Fibroblast of the aortic adventitia (primary cell): ENCODE data around the gene DQX1. TPM values are rescaled to one million over a fixed set of nuclear protein-coding genes. Genes with fewer than 3 reads are reported as not detected.
"Not testable (repeated sequence)": the region's sequence is repeated elsewhere in the genome, so short reads cannot be mapped to it uniquely, and the experiment has no call there.

Experiments used
- DNase-seq: peaks from one replicate; pipeline ENCODE4 v3.0.0-alpha.2; 2010; ENCODE audit warnings: low read depth
- H3K4me3 ChIP-seq: 2 replicates; pipeline ENCODE4 v1.5.1; 2011; ENCODE audit warnings: low read depth, mild to moderate bottlenecking, control low read depth, low read length, moderate library complexity
- total RNA-seq: library from RNA; depleted of rRNA; stranded (reverse); fragments of >200 nt; gene quantifications from 2 replicates; pipeline ENCODE4 v1.2.3, GENCODE V29; 2012; ENCODE audit warnings: low replicate concordance
- TF ChIP-seq, protein P1 (sequence below): IDR thresholded peaks from 2 replicates; pipeline ENCODE4 v1.5.1; 2011; ENCODE audit warnings: mild to moderate bottlenecking, low read length, control low read depth, inconsistent platforms; ENCODE audit not compliant: insufficient read depth

DQX1 gene
- total RNA-seq, 1 donor = 0.27 TPM

DNA sequence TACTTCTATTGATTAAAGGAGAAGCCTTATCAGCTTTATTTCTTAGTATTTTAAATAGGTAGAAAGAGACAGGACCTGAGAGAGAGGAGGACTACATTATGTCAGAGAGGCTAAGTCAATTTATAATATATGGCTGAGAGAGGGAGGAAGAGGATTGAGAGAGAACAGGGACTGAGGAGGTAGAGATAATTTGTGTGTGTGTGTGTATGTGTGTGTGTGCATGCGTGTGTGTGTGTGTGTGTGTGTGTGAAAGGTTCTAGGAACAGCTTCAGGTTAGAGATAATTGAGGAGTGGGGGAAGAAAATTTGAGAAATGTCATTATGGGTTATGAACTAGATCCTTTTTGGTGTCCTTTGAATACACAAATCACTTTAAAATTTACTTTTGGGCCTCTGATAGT is 43.7 kb upstream of the DQX1 start:
- no peak for DNase-seq
- TF ChIP-seq, protein P1, sequence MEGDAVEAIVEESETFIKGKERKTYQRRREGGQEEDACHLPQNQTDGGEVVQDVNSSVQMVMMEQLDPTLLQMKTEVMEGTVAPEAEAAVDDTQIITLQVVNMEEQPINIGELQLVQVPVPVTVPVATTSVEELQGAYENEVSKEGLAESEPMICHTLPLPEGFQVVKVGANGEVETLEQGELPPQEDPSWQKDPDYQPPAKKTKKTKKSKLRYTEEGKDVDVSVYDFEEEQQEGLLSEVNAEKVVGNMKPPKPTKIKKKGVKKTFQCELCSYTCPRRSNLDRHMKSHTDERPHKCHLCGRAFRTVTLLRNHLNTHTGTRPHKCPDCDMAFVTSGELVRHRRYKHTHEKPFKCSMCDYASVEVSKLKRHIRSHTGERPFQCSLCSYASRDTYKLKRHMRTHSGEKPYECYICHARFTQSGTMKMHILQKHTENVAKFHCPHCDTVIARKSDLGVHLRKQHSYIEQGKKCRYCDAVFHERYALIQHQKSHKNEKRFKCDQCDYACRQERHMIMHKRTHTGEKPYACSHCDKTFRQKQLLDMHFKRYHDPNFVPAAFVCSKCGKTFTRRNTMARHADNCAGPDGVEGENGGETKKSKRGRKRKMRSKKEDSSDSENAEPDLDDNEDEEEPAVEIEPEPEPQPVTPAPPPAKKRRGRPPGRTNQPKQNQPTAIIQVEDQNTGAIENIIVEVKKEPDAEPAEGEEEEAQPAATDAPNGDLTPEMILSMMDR = no peak
- no peak overlapping the region for H3K4me3 ChIP-seq

DNA sequence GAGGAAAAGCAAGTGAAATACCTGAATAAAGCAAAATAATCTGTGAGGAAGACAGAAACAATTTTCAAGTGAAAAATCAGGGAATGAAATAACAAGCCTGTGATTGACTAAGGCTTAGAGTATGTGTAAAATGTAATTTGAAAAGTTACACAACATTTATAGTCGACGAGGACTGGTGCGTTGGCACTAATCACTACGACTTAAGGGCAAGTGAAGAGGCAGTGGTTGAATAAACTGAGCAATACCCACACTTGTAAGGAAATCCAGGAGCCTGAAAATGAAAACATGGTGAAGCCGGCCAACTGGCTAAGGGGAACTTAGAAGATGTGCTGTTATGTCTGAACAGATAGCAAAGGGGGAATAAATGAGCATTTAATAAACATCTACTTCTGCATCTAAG is 41.9 kb upstream of the DQX1 start:
- H3K4me3 ChIP-seq = no peak overlapping the region
- TF ChIP-seq, protein P1 = no peak
- peak; percentile 87 for DNase-seq

DNA sequence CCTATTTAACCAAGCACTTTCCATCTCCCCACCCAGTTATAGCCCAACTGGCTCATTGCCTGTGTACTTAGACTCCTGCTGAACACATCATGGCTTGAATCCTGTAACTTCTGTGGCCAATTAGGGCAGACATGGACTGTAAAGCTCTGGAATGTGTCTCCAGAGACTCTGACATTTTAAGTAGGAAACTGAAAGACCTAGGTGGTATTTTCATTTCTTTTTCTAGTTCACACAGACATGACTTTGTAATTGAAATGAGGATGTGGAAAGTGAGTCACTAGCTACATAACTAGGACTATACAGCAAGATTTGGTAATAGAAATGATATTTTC is 40.7 kb upstream of the DQX1 start:
- DNase-seq = peak; percentile 95
- H3K4me3 ChIP-seq = no peak overlapping the region
- TF ChIP-seq, protein P1 = no peak

DNA sequence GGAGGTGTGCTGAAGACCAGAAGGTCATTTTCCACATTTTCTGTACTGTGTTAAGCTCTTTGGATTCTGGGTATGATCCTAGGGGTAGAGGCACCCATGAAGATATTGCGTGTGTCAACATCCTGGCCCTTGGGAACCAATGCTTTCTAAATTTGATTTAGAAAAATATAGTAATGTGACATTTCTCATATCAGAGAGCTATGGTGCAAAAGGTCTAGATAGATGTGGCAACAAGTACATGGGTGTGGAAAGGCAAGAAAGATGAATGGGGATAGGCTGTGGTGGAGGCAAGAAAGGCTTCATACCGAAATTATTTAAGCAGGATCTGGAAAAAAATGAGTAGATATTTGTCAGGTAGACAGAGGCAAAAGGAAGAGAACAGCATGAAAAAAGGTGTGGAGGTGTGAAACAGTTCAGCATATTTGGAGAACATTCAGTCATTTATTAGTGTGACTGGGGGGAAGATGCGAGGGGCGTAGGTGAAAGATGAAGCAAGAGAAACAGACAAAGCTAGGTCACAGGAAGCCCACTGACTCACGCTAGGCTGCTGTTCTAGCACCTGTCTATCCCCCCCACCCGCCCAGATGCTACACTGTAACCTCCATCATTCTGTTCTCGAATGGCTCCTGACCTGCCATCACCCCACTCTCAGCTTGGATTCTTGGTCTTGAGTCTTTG is 40.2 kb upstream of the DQX1 start:
- no peak for DNase-seq
- TF ChIP-seq, protein P1 = no peak

DNA sequence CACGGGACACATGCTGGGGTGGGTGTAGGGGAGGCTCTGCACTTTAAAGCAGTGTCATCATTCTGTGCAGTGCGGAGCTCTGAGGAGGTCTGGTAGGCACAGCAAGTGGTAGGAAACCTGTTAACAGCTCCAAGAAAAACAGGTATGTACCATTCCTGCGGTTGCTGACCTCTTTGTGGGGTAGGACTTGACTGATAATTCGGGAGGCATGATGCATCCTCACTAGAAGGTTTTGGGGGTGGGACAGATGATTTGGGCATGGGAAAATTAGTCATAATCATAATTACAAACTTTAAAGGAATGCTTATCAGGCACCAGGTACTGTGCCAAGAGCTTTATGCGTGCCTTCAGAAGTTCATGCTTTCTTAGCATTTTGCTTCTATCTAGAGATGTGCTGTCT is 38.2 kb upstream of the DQX1 start:
- no peak overlapping the region for H3K4me3 ChIP-seq
- TF ChIP-seq, protein P1 = no peak
- peak; percentile 83 for DNase-seq

More for the DNA sequence above, 40.2 kb upstream of the DQX1 start:
- H3K4me3 ChIP-seq = no peak overlapping the region

DNA sequence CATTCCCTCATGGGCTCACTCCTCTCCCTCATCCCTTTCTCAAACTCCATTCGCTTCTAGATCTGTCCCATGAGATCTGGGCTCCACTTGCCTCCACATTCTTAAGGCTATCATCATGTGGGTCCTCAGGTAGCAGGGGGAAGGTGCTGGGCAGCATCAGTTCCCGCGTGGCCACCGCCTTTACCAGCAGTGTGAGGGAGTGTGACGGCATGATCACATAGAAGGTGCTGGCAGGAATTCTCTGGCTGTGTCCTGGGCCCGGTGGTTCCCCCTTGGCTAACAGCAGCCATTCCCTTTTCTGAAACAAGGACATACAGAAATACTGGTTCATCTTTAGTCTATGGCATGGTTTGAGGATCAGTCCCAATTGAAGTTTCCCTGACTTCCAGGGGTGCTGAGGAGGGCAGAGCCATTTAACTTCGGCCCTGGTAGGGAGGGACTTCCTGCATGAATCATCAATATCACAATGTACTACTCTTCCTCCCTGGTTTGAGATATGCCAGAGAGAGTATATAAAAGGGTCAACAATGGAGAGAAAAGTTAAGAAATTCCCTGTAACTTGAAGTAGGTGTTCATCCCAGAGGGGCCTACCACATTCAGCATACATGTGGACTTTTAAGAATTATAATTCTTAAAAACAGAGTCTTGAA is 36.2 kb upstream of the DQX1 start:
- TF ChIP-seq, protein P1 = no peak
- H3K4me3 ChIP-seq = no peak overlapping the region
- no peak for DNase-seq

DNA sequence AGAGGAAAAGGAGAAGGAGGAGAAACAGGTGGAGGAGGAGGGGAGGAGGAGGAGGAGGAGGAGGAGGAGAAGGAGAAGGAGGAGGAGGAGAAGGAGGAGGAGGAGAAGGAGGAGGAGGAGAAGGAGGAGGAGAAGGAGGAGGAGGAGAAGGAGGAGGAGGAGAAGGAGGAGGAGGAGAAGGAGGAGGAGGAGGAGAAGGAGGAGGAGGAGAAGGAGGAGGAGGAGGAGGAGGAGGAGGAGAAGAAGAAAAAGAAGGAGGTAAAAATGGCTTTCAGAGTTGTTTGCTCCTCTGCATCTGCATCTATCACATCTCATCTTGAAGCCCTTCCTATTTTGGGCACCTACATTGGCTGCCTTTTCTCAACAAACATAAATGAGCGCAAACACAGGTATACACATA is 35.0 kb upstream of the DQX1 start:
- not testable (repeated sequence) for DNase-seq, H3K4me3 ChIP-seq
